HCT116 (cell line): ENCODE results near the gene CCDC121. TPM values are rescaled to one million over a fixed set of nuclear protein-coding genes. Genes with fewer than 3 reads are reported as not detected.

ENCODE experiments used
- ATAC-seq: fragments of 200-7000 bp; cut with Tn5 transposase; 2 replicates; pipeline ENCODE4 v1.9.1; 2020; ENCODE audit warnings: mild to moderate bottlenecking, moderate library complexity
- BruUV-seq: library from RNA; stranded (reverse); fragments of 400-500 nt; replicated peaks from 2 replicates; lab custom pipeline; 2021; lab: Mats Ljungman, UMichigan
- CTCF ChIA-PET: fragments of 300-600 bp; sonication (Branson Sonifier 250); formaldehyde crosslinking; loops from one replicate; lab custom pipeline; 2021; ENCODE audit warnings: antibody characterized with exemption; lab: Charles Lee
- POLR2A ChIA-PET: fragments of 300-600, 350-600 bp; sonication (Branson Sonifier 250); formaldehyde crosslinking; loops from one replicate; lab custom pipeline; 2021; ENCODE audit warnings: antibody characterized with exemption; lab: Charles Lee
- RAD21 ChIA-PET, 2 experiments: fragments of 300-600 bp; sonication (Branson Sonifier 250); formaldehyde crosslinking; loops; one replicate each; lab custom pipeline; 2023; ENCODE audit warnings: low total read pairs in 2 of 2; ENCODE audit not compliant: uncharacterized antibody in 2 of 2, unreplicated experiment in 2 of 2, low non-redundant PET in 1 of 2; lab: Charles Lee
- DNase-seq: peaks from one replicate; pipeline ENCODE4 v3.0.0-alpha.2; 2010; ENCODE audit warnings: low read depth, low spot score
- H2AFZ ChIP-seq: fragments of 200-600 bp; shearing (Covaris generic), sonication (generic); 2 replicates; pipeline ENCODE4 v1.6.1; 2017; ENCODE audit warnings: low read depth, mixed run types, mixed read lengths, antibody characterized with exemption, low read length; ENCODE audit not compliant: poor library complexity, severe bottlenecking
- H3K27ac ChIP-seq: 2 replicates; pipeline ENCODE4 v1.5.1; 2012; ENCODE audit warnings: low read depth, low read length
- H3K27me3 ChIP-seq: fragments of 200-600 bp; sonication (generic); 2 replicates; pipeline ENCODE4 v1.6.1; 2016; ENCODE audit warnings: mixed run types, low read length, mixed read lengths; ENCODE audit not compliant: insufficient read depth
- H3K36me3 ChIP-seq, 2 experiments: fragments of 200-500 bp in 1 of 2; fragments of 200-600 bp in 1 of 2; sonication (Bioruptor generic) in 1 of 2; sonication (generic) in 1 of 2; 2 replicates each; pipeline versions ENCODE4 v1.5.1 to v1.6.1; 2014 to 2016; ENCODE audit warnings: low read length in 2 of 2, inconsistent platforms in 1 of 2, mixed read lengths in 1 of 2, mixed run types in 1 of 2; ENCODE audit not compliant: insufficient read depth in 2 of 2, control insufficient read depth in 1 of 2
- H3K4me1 ChIP-seq, 2 experiments: fragments of 200-600 bp in 1 of 2; sonication (generic) in 1 of 2; 2 replicates each; pipeline versions ENCODE4 v1.5.1 to v1.6.1; 2012 to 2017; ENCODE audit warnings: low read length in 2 of 2, inconsistent platforms in 1 of 2, mild to moderate bottlenecking in 1 of 2, mixed read lengths in 1 of 2, mixed run types in 1 of 2, moderate library complexity in 1 of 2; ENCODE audit not compliant: insufficient read depth in 2 of 2, control insufficient read depth in 1 of 2
- H3K4me2 ChIP-seq: fragments of 200-600 bp; sonication (generic); 2 replicates; pipeline ENCODE4 v1.6.1; 2017; ENCODE audit warnings: mixed run types, low read length, mixed read lengths
- H3K4me3 ChIP-seq, 2 experiments: fragments of 200-600 bp in 1 of 2; sonication (generic) in 1 of 2; replicated peaks in 1 of 2; 2 replicates each; pipeline ENCODE4 v1.5.1; 2011 to 2016; ENCODE audit warnings: low read length in 2 of 2, control low read depth in 1 of 2, low read depth in 1 of 2, mild to moderate bottlenecking in 1 of 2, mixed read lengths in 1 of 2, mixed run types in 1 of 2
- H3K79me2 ChIP-seq: fragments of 200-600 bp; sonication (generic); 2 replicates; pipeline ENCODE4 v1.6.1; 2017; ENCODE audit warnings: mild to moderate bottlenecking, mixed run types, low read length, moderate library complexity, mixed read lengths; ENCODE audit not compliant: insufficient read depth
- H3K9ac ChIP-seq: fragments of 200-600 bp; sonication (generic); 2 replicates; pipeline ENCODE4 v1.6.1; 2016; ENCODE audit warnings: low read length, mixed read lengths
- H3K9me2 ChIP-seq: fragments of 200-600 bp; sonication (generic), shearing (Covaris generic); 2 replicates; pipeline ENCODE4 v1.6.1; 2017; ENCODE audit warnings: mixed run types, mild to moderate bottlenecking, moderate library complexity; ENCODE audit not compliant: insufficient read depth
- H3K9me3 ChIP-seq, 2 experiments: fragments of 200-500 bp in 1 of 2; fragments of 200-600 bp in 1 of 2; sonication (Bioruptor generic) in 1 of 2; sonication (generic) in 1 of 2; 2 replicates each; pipeline ENCODE4 v1.6.1; 2014 to 2017; ENCODE audit warnings: low read length in 2 of 2, mixed read lengths in 2 of 2, inconsistent platforms in 1 of 2, low read depth in 1 of 2, mild to moderate bottlenecking in 1 of 2, mixed run types in 1 of 2, moderate library complexity in 1 of 2; ENCODE audit not compliant: control insufficient read depth in 1 of 2, insufficient read depth in 1 of 2
- H4K20me1 ChIP-seq: fragments of 200-600 bp; sonication (generic), shearing (Covaris generic); 2 replicates; pipeline ENCODE4 v1.6.1; 2017; ENCODE audit warnings: mixed run types, mild to moderate bottlenecking, moderate library complexity; ENCODE audit not compliant: insufficient read depth
- CBX3 ChIP-seq: IDR thresholded peaks from 2 replicates; pipeline ENCODE4 v1.6.1; 2012; ENCODE audit warnings: low read depth
- CEBPB ChIP-seq: IDR thresholded peaks from 2 replicates; pipeline ENCODE4 v1.6.1; 2012; ENCODE audit warnings: low read depth
- EGR1 ChIP-seq: IDR thresholded peaks from 2 replicates; pipeline ENCODE4 v1.6.1; 2012; ENCODE audit warnings: low read depth
- ELF1 ChIP-seq: IDR thresholded peaks from 2 replicates; pipeline ENCODE4 v1.6.1; 2012; ENCODE audit warnings: low read depth, borderline replicate concordance
- EZH2phosphoT487 ChIP-seq: fragments of 200-600 bp; IDR thresholded peaks from 2 replicates; pipeline ENCODE4 v1.6.1; 2018; ENCODE audit warnings: antibody characterized with exemption, borderline replicate concordance
- FOSL1 ChIP-seq: IDR thresholded peaks from 2 replicates; pipeline ENCODE4 v1.6.1; 2012; ENCODE audit warnings: low read depth
- JUND ChIP-seq: IDR thresholded peaks from 2 replicates; pipeline ENCODE4 v1.6.1; 2012
- RAD21 ChIP-seq: IDR thresholded peaks from 2 replicates; pipeline ENCODE4 v1.6.1; 2012; ENCODE audit warnings: low read depth, mild to moderate bottlenecking
- SIN3A ChIP-seq: IDR thresholded peaks from 2 replicates; pipeline ENCODE4 v1.6.1; 2012; ENCODE audit warnings: low read depth
- SP1 ChIP-seq: IDR thresholded peaks from 2 replicates; pipeline ENCODE4 v1.6.1; 2012; ENCODE audit warnings: low read depth
- TCF7L2 ChIP-seq: IDR thresholded peaks from 2 replicates; pipeline ENCODE4 v1.7.0; 2011; ENCODE audit warnings: borderline replicate concordance, inconsistent platforms; ENCODE audit not compliant: insufficient read depth, insufficient read length; ENCODE audit errors: extremely low read depth
- YY1 ChIP-seq: IDR thresholded peaks from 2 replicates; pipeline ENCODE4 v1.6.1; 2011; ENCODE audit warnings: low read length, low read depth, moderate library complexity, mild to moderate bottlenecking; ENCODE audit not compliant: insufficient replicate concordance; ENCODE audit errors: extremely low read depth
- ZBTB33 ChIP-seq: IDR thresholded peaks from 2 replicates; pipeline ENCODE4 v1.6.1; 2011; ENCODE audit warnings: mild to moderate bottlenecking, low read length, moderate library complexity; ENCODE audit not compliant: insufficient replicate concordance; ENCODE audit errors: extremely low read depth
- ZFX ChIP-seq: fragments of 450-650 bp; IDR thresholded peaks from 2 replicates; pipeline ENCODE4 v1.6.1; 2017
- ZNF274 ChIP-seq: fragments of 200-500 bp; sonication (Bioruptor generic); IDR thresholded peaks from 2 replicates; pipeline ENCODE4 v1.6.1; 2014; ENCODE audit warnings: mild to moderate bottlenecking, low read depth, low read length, inconsistent platforms
- intact Hi-C: fragments of 100-400 bp; cut with micrococcal nuclease; formaldehyde crosslinking; loops from 2 replicates; pipeline ENCODE4 v1.10.0; 2022
- total RNA-seq: library from RNA; stranded (reverse); gene quantifications from one replicate; pipeline ENCODE4 v1.2.1, GENCODE V29; 2021; ENCODE audit not compliant: unreplicated experiment
- TF ChIP-seq, protein P1 (sequence below): IDR thresholded peaks from 2 replicates; pipeline ENCODE4 v1.6.1; 2012
- TF ChIP-seq, protein P2 (sequence below): IDR thresholded peaks from 2 replicates; pipeline ENCODE4 v1.6.1; 2012; ENCODE audit warnings: low read depth

CCDC121 gene
- total RNA-seq, 1 experiment from 2014 or later, result 2.1 TPM

- peaks cover 32 to 35% of the 10 kb centered on the region in 2 experiments; a peak in 3 of 4 replicates for H3K36me3 ChIP-seq
- no TSS peak for BruUV-seq
- ChIA-PET POLR2A (no interaction called here), RAD21 (no interaction called here), CTCF (no interaction called here)
- no peaks in the 10 kb centered on the region for H3K27me3 ChIP-seq
- ATAC-seq, result no peak
- intact Hi-C loops, result no loop called here
- no peak overlapping the region for H3K4me3 ChIP-seq
- no peak for TF ChIP-seq YY1
- H3K79me2 ChIP-seq, result no peaks in the 10 kb centered on the region
- H3K9me2 ChIP-seq, result no peaks in the 10 kb centered on the region
- no peak overlapping the region for H3K9ac ChIP-seq
- H3K4me1 ChIP-seq, result peaks cover 0 to 8% of the 10 kb centered on the region in 2 experiments; a peak in 1 of 4 replicates
- H3K27ac ChIP-seq, result no peak overlapping the region
- H3K4me2 ChIP-seq, result no peak overlapping the region
- DNase-seq, result no peak
- no peaks in the 10 kb centered on the region for H3K9me3 ChIP-seq
- no peaks in the 10 kb centered on the region for H4K20me1 ChIP-seq
- no peak overlapping the region for H2AFZ ChIP-seq
Measured at GRCh38 chr2:27652341-27652740, 23.5 kb upstream of the CCDC121 start.

- intact Hi-C loops, result no loop called here
- DNase-seq (no peak), ATAC-seq (no peak)
- no peak overlapping the region for H3K4me2 ChIP-seq
- no peak overlapping the region for H2AFZ ChIP-seq
- no TSS peak for BruUV-seq
- no peak overlapping the region for H3K4me3 ChIP-seq
- no peaks in the 10 kb centered on the region for H3K27me3 ChIP-seq
- no peak overlapping the region for H3K9ac ChIP-seq
- peaks cover 28 to 32% of the 10 kb centered on the region in 2 experiments; a peak in 3 of 4 replicates for H3K36me3 ChIP-seq
- no peaks in the 10 kb centered on the region for H3K9me2 ChIP-seq
- no peak overlapping the region for H3K27ac ChIP-seq
- POLR2A ChIA-PET, result no interaction called here
- no peaks in the 10 kb centered on the region for H3K79me2 ChIP-seq
- RAD21 ChIA-PET, result no interaction called here
- H3K9me3 ChIP-seq, result no peaks in the 10 kb centered on the region
- CTCF ChIA-PET, result no interaction called here
- peaks cover 0 to 8% of the 10 kb centered on the region in 2 experiments; a peak in 1 of 4 replicates for H3K4me1 ChIP-seq
- H4K20me1 ChIP-seq, result no peaks in the 10 kb centered on the region
- no peak for TF ChIP-seq CBX3
- TF ChIP-seq, protein P1, sequence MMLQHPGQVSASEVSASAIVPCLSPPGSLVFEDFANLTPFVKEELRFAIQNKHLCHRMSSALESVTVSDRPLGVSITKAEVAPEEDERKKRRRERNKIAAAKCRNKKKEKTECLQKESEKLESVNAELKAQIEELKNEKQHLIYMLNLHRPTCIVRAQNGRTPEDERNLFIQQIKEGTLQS, result no peak
- no peak for TF ChIP-seq JUND
- no peak for TF ChIP-seq TCF7L2
- TF ChIP-seq EZH2phosphoT487, result no peak
- no peak for TF ChIP-seq CEBPB
- TF ChIP-seq EGR1, result no peak
- TF ChIP-seq RAD21, result no peak
- TF ChIP-seq SP1, result no peak
- no peak for TF ChIP-seq ZNF274
- TF ChIP-seq ZBTB33, result no peak
- TF ChIP-seq ELF1, result no peak
- no peak for TF ChIP-seq FOSL1
- no peak for TF ChIP-seq SIN3A
- no peak for TF ChIP-seq ZFX
- TF ChIP-seq, protein P2, sequence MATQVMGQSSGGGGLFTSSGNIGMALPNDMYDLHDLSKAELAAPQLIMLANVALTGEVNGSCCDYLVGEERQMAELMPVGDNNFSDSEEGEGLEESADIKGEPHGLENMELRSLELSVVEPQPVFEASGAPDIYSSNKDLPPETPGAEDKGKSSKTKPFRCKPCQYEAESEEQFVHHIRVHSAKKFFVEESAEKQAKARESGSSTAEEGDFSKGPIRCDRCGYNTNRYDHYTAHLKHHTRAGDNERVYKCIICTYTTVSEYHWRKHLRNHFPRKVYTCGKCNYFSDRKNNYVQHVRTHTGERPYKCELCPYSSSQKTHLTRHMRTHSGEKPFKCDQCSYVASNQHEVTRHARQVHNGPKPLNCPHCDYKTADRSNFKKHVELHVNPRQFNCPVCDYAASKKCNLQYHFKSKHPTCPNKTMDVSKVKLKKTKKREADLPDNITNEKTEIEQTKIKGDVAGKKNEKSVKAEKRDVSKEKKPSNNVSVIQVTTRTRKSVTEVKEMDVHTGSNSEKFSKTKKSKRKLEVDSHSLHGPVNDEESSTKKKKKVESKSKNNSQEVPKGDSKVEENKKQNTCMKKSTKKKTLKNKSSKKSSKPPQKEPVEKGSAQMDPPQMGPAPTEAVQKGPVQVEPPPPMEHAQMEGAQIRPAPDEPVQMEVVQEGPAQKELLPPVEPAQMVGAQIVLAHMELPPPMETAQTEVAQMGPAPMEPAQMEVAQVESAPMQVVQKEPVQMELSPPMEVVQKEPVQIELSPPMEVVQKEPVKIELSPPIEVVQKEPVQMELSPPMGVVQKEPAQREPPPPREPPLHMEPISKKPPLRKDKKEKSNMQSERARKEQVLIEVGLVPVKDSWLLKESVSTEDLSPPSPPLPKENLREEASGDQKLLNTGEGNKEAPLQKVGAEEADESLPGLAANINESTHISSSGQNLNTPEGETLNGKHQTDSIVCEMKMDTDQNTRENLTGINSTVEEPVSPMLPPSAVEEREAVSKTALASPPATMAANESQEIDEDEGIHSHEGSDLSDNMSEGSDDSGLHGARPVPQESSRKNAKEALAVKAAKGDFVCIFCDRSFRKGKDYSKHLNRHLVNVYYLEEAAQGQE, result no peak
Measured at GRCh38 chr2:27651056-27651455, 22.2 kb upstream of the CCDC121 start.
